GM23338 (cell line): ENCODE results near the gene EPHB6. TPM values are rescaled to one million over a fixed set of nuclear protein-coding genes. Genes with fewer than 3 reads are reported as not detected.

Experiments used
- ATAC-seq: fragments of 200-7000 bp; cut with Tn5 transposase; 3 replicates; pipeline ENCODE4 v1.9.1; 2020
- DNase-seq: peaks from one replicate; pipeline ENCODE4 v3.0.0-alpha.2; 2015; ENCODE audit warnings: low spot score
- H2AFZ ChIP-seq: fragments of 200-600 bp; sonication (generic); 2 replicates; pipeline ENCODE4 v1.8.0; 2016; ENCODE audit warnings: antibody characterized with exemption, mild to moderate bottlenecking, moderate library complexity
- H3F3A ChIP-seq: fragments of 200-600 bp; sonication (generic); replicated peaks from 2 replicates; pipeline ENCODE4 v1.8.0; 2017; ENCODE audit warnings: antibody characterized with exemption, mixed run types, low read depth
- H3K27ac ChIP-seq: fragments of 200-600 bp; sonication (generic); 2 replicates; pipeline ENCODE4 v1.6.1; 2016; ENCODE audit warnings: low read depth
- H3K27me3 ChIP-seq: fragments of 200-600 bp; sonication (generic); 2 replicates; pipeline ENCODE4 v1.8.0; 2016; ENCODE audit warnings: mild to moderate bottlenecking, mixed run types, moderate library complexity; ENCODE audit not compliant: insufficient read depth
- H3K36me3 ChIP-seq: fragments of 200-600 bp; sonication (generic); 2 replicates; pipeline ENCODE4 v1.8.0; 2016; ENCODE audit warnings: mild to moderate bottlenecking; ENCODE audit not compliant: insufficient read depth
- H3K4me1 ChIP-seq: fragments of 200-600 bp; sonication (generic); 2 replicates; pipeline ENCODE4 v1.8.0; 2016; ENCODE audit warnings: mild to moderate bottlenecking, moderate library complexity; ENCODE audit not compliant: insufficient read depth
- H3K4me2 ChIP-seq: fragments of 200-600 bp; sonication (generic); 2 replicates; pipeline ENCODE4 v1.7.1; 2017; ENCODE audit warnings: mixed run types
- H3K4me3 ChIP-seq: fragments of 200-600 bp; sonication (generic); 2 replicates; pipeline ENCODE4 v1.6.1; 2016; ENCODE audit warnings: mixed run types
- H3K79me2 ChIP-seq: fragments of 200-600 bp; sonication (generic); replicated peaks from 2 replicates; pipeline ENCODE4 v1.8.0; 2017; ENCODE audit warnings: mild to moderate bottlenecking; ENCODE audit not compliant: insufficient read depth
- H3K9me2 ChIP-seq: fragments of 200-600 bp; sonication (generic); 2 replicates; pipeline ENCODE4 v1.8.0; 2017; ENCODE audit not compliant: insufficient read depth
- H4K20me1 ChIP-seq: fragments of 200-600 bp; sonication (generic); replicated peaks from 2 replicates; pipeline ENCODE4 v1.8.0; 2017; ENCODE audit warnings: mild to moderate bottlenecking; ENCODE audit not compliant: insufficient read depth
- H3K27ac Mint-ChIP-seq: 2 replicates; pipeline ENCODE4 v1.8.0; 2020; ENCODE audit warnings: inconsistent platforms, mild to moderate bottlenecking, moderate library complexity, mixed read lengths
- H3K27me3 Mint-ChIP-seq: 3 replicates; pipeline ENCODE4 v1.8.0; 2022; ENCODE audit warnings: low read depth, mild to moderate bottlenecking, moderate library complexity, mixed read lengths, inconsistent platforms; ENCODE audit not compliant: insufficient read depth, poor library complexity
- H3K36me3 Mint-ChIP-seq: 3 replicates; pipeline ENCODE4 v1.8.0; 2021; ENCODE audit warnings: low read depth, mild to moderate bottlenecking, inconsistent platforms, moderate library complexity, mixed read lengths
- H3K4me1 Mint-ChIP-seq: 3 replicates; pipeline ENCODE4 v1.8.0; 2020; ENCODE audit warnings: mild to moderate bottlenecking, inconsistent platforms, mixed read lengths
- H3K4me3 Mint-ChIP-seq: 3 replicates; pipeline ENCODE4 v1.8.0; 2021; ENCODE audit warnings: moderate library complexity, mild to moderate bottlenecking, inconsistent platforms, mixed read lengths
- H3K9me3 Mint-ChIP-seq: 3 replicates; pipeline ENCODE4 v1.8.0; 2020; ENCODE audit warnings: moderate library complexity, mild to moderate bottlenecking, inconsistent platforms, mixed read lengths
- CREB1 ChIP-seq: fragments of 250-450 bp; sonication (Bioruptor Pico); IDR thresholded peaks from 2 replicates; pipeline ENCODE4 v1.5.0; 2020; ENCODE audit warnings: low read depth, mild to moderate bottlenecking, moderate library complexity
- EZH2 ChIP-seq: fragments of 200-600 bp; sonication (generic); IDR thresholded peaks from one replicate; pipeline ENCODE4 v1.8.0; 2017; ENCODE audit warnings: antibody characterized with exemption, mild to moderate bottlenecking, low read depth; ENCODE audit not compliant: unreplicated experiment
- EZH2phosphoT487 ChIP-seq: fragments of 200-600 bp; sonication (generic); IDR thresholded peaks from one replicate; pipeline ENCODE4 v1.8.1; 2018; ENCODE audit warnings: antibody characterized with exemption; ENCODE audit not compliant: unreplicated experiment
- JUNB ChIP-seq: IDR thresholded peaks from one replicate; pipeline ENCODE4 v1.6.1; 2016; ENCODE audit warnings: antibody characterized with exemption; ENCODE audit not compliant: unreplicated experiment
- NANOG ChIP-seq: IDR thresholded peaks from 2 replicates; pipeline ENCODE4 v1.6.1; 2016; ENCODE audit warnings: antibody characterized with exemption, borderline replicate concordance
- POLR2AphosphoS5 ChIP-seq: IDR thresholded peaks from 2 replicates; pipeline ENCODE4 v1.6.1; 2016; ENCODE audit warnings: antibody characterized with exemption, low read depth
- STAT1 ChIP-seq: IDR thresholded peaks from one replicate; pipeline ENCODE4 v1.6.1; 2016; ENCODE audit warnings: antibody characterized with exemption; ENCODE audit not compliant: unreplicated experiment
- ZNF331 ChIP-seq: fragments of 250-450 bp; sonication (Bioruptor Pico); IDR thresholded peaks from 2 replicates; pipeline ENCODE4 v1.5.0; 2020; ENCODE audit warnings: low read depth, mild to moderate bottlenecking, moderate library complexity
- polyA plus RNA-seq: library from polyadenylated mRNA; unstranded; fragments of >200 nt; fragmentation: Nextera tagmentation; extraction: Ambion mirVana; gene quantifications from 2 replicates; pipeline ENCODE4 v1.2.1, GENCODE V29; 2016
- total RNA-seq: library from RNA; depleted of rRNA; stranded (reverse); fragments of >200 nt; shearing (Covaris generic); gene quantifications from 2 replicates; pipeline ENCODE4 v1.2.3, GENCODE V29; 2014
- TF ChIP-seq, protein P1 (sequence below): IDR thresholded peaks from one replicate; pipeline ENCODE4 v1.6.1; 2018; ENCODE audit warnings: antibody characterized with exemption; ENCODE audit not compliant: unreplicated experiment
- TF ChIP-seq, protein P2 (sequence below): fragments of 250-450 bp; sonication (Bioruptor Pico); IDR thresholded peaks from 2 replicates; pipeline ENCODE4 v1.5.0; 2020; ENCODE audit warnings: mild to moderate bottlenecking, moderate library complexity
- TF ChIP-seq, protein P3 (sequence below), 2 experiments: fragments of 200-600 bp in 1 of 2; sonication (generic) in 1 of 2; conservative IDR thresholded peaks; 2 replicates each; pipeline versions ENCODE4 v1.5.1 to v1.6.1; 2016 to 2017; ENCODE audit warnings: antibody characterized with exemption in 2 of 2, low read depth in 2 of 2, mild to moderate bottlenecking in 2 of 2, moderate library complexity in 1 of 2
- TF ChIP-seq, protein P4 (sequence below): IDR thresholded peaks from 2 replicates; pipeline ENCODE4 v1.6.1; 2016; ENCODE audit warnings: antibody characterized with exemption

Gene EPHB6
- total and polyA plus RNA-seq, 2 experiments from 2014 or later = 20.8 to 27.5 TPM

DNA sequence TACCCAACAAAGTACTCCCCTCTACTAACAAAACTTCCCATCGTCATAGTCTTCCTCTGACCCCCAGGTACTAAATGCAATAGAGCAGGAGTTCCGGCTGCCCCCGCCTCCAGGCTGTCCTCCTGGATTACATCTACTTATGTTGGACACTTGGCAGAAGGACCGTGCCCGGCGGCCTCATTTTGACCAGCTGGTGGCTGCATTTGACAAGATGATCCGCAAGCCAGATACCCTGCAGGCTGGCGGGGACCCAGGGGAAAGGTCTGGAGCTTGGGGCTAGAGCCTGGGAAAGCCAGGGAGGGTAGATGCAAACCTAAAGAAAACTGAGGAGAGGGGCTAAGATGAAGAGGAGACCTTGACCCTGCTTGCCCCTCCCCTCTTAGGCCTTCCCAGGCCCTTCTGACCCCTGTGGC, 15.3 kb downstream of the EPHB6 start:
- DNase-seq = no peak
- H3K36me3 ChIP-seq = no peaks in the 10 kb centered on the region
- H4K20me1 ChIP-seq = no peaks in the 10 kb centered on the region
- Mint-ChIP-seq H3K4me3 (no peak overlapping the region), H3K36me3 (peaks cover 20% of the 10 kb centered on the region; the same call in 2 of the 3 replicates), H3K9me3 (peaks cover 5% of the 10 kb centered on the region; the same call in 1 of the 3 replicates), H3K27me3 (peaks cover 14% of the 10 kb centered on the region), H3K4me1 (peaks cover 9% of the 10 kb centered on the region; the same call in 2 of the 3 replicates), H3K27ac (no peak overlapping the region)
- TF ChIP-seq EZH2phosphoT487 (no peak), EZH2 (no peak), POLR2AphosphoS5 (no peak), CREB1 (CRISPR knock-in tag) (no peak), NANOG (no peak), STAT1 (no peak), JUNB (no peak), ZNF331 (CRISPR knock-in tag) (no peak)
- TF ChIP-seq, protein P1, sequence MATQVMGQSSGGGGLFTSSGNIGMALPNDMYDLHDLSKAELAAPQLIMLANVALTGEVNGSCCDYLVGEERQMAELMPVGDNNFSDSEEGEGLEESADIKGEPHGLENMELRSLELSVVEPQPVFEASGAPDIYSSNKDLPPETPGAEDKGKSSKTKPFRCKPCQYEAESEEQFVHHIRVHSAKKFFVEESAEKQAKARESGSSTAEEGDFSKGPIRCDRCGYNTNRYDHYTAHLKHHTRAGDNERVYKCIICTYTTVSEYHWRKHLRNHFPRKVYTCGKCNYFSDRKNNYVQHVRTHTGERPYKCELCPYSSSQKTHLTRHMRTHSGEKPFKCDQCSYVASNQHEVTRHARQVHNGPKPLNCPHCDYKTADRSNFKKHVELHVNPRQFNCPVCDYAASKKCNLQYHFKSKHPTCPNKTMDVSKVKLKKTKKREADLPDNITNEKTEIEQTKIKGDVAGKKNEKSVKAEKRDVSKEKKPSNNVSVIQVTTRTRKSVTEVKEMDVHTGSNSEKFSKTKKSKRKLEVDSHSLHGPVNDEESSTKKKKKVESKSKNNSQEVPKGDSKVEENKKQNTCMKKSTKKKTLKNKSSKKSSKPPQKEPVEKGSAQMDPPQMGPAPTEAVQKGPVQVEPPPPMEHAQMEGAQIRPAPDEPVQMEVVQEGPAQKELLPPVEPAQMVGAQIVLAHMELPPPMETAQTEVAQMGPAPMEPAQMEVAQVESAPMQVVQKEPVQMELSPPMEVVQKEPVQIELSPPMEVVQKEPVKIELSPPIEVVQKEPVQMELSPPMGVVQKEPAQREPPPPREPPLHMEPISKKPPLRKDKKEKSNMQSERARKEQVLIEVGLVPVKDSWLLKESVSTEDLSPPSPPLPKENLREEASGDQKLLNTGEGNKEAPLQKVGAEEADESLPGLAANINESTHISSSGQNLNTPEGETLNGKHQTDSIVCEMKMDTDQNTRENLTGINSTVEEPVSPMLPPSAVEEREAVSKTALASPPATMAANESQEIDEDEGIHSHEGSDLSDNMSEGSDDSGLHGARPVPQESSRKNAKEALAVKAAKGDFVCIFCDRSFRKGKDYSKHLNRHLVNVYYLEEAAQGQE = no peak
- TF ChIP-seq, protein P2, sequence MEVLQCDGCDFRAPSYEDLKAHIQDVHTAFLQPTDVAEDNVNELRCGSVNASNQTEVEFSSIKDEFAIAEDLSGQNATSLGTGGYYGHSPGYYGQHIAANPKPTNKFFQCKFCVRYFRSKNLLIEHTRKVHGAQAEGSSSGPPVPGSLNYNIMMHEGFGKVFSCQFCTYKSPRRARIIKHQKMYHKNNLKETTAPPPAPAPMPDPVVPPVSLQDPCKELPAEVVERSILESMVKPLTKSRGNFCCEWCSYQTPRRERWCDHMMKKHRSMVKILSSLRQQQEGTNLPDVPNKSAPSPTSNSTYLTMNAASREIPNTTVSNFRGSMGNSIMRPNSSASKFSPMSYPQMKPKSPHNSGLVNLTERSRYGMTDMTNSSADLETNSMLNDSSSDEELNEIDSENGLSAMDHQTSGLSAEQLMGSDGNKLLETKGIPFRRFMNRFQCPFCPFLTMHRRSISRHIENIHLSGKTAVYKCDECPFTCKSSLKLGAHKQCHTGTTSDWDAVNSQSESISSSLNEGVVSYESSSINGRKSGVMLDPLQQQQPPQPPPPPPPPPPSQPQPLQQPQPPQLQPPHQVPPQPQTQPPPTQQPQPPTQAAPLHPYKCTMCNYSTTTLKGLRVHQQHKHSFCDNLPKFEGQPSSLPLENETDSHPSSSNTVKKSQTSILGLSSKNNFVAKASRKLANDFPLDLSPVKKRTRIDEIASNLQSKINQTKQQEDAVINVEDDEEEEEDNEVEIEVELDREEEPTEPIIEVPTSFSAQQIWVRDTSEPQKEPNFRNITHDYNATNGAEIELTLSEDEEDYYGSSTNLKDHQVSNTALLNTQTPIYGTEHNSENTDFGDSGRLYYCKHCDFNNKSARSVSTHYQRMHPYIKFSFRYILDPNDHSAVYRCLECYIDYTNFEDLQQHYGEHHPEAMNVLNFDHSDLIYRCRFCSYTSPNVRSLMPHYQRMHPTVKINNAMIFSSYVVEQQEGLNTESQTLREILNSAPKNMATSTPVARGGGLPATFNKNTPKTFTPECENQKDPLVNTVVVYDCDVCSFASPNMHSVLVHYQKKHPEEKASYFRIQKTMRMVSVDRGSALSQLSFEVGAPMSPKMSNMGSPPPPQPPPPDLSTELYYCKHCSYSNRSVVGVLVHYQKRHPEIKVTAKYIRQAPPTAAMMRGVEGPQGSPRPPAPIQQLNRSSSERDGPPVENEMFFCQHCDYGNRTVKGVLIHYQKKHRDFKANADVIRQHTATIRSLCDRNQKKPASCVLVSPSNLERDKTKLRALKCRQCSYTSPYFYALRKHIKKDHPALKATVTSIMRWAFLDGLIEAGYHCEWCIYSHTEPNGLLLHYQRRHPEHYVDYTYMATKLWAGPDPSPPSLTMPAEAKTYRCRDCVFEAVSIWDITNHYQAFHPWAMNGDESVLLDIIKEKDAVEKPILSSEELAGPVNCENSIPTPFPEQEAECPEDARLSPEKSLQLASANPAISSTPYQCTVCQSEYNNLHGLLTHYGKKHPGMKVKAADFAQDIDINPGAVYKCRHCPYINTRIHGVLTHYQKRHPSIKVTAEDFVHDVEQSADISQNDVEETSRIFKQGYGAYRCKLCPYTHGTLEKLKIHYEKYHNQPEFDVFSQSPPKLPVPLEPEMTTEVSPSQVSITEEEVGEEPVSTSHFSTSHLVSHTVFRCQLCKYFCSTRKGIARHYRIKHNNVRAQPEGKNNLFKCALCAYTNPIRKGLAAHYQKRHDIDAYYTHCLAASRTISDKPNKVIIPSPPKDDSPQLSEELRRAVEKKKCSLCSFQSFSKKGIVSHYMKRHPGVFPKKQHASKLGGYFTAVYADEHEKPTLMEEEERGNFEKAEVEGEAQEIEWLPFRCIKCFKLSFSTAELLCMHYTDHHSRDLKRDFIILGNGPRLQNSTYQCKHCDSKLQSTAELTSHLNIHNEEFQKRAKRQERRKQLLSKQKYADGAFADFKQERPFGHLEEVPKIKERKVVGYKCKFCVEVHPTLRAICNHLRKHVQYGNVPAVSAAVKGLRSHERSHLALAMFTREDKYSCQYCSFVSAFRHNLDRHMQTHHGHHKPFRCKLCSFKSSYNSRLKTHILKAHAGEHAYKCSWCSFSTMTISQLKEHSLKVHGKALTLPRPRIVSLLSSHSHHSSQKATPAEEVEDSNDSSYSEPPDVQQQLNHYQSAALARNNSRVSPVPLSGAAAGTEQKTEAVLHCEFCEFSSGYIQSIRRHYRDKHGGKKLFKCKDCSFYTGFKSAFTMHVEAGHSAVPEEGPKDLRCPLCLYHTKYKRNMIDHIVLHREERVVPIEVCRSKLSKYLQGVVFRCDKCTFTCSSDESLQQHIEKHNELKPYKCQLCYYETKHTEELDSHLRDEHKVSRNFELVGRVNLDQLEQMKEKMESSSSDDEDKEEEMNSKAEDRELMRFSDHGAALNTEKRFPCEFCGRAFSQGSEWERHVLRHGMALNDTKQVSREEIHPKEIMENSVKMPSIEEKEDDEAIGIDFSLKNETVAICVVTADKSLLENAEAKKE = no peak
- TF ChIP-seq, protein P3, sequence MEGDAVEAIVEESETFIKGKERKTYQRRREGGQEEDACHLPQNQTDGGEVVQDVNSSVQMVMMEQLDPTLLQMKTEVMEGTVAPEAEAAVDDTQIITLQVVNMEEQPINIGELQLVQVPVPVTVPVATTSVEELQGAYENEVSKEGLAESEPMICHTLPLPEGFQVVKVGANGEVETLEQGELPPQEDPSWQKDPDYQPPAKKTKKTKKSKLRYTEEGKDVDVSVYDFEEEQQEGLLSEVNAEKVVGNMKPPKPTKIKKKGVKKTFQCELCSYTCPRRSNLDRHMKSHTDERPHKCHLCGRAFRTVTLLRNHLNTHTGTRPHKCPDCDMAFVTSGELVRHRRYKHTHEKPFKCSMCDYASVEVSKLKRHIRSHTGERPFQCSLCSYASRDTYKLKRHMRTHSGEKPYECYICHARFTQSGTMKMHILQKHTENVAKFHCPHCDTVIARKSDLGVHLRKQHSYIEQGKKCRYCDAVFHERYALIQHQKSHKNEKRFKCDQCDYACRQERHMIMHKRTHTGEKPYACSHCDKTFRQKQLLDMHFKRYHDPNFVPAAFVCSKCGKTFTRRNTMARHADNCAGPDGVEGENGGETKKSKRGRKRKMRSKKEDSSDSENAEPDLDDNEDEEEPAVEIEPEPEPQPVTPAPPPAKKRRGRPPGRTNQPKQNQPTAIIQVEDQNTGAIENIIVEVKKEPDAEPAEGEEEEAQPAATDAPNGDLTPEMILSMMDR (conservative IDR thresholded peaks at IDR 0.05; ENCODE audit: low read depth in 2 of 2) = no peak
- TF ChIP-seq, protein P4, sequence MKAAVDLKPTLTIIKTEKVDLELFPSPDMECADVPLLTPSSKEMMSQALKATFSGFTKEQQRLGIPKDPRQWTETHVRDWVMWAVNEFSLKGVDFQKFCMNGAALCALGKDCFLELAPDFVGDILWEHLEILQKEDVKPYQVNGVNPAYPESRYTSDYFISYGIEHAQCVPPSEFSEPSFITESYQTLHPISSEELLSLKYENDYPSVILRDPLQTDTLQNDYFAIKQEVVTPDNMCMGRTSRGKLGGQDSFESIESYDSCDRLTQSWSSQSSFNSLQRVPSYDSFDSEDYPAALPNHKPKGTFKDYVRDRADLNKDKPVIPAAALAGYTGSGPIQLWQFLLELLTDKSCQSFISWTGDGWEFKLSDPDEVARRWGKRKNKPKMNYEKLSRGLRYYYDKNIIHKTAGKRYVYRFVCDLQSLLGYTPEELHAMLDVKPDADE = no peak
- no peak overlapping the region for H2AFZ ChIP-seq
- H3K27ac ChIP-seq = no peak overlapping the region
- peaks cover 5% of the 10 kb centered on the region; the same call in 1 of the 2 replicates for H3K4me1 ChIP-seq
- no peaks in the 10 kb centered on the region for H3K27me3 ChIP-seq
- no peaks in the 10 kb centered on the region for H3K9me2 ChIP-seq
- no peak overlapping the region for H3K4me2 ChIP-seq
- H3F3A ChIP-seq = no peaks in the 10 kb centered on the region
- H3K79me2 ChIP-seq = no peaks in the 10 kb centered on the region
- H3K4me3 ChIP-seq = no peak overlapping the region
- no peak for ATAC-seq
